ENCODE results near the gene SHB.

DNA sequence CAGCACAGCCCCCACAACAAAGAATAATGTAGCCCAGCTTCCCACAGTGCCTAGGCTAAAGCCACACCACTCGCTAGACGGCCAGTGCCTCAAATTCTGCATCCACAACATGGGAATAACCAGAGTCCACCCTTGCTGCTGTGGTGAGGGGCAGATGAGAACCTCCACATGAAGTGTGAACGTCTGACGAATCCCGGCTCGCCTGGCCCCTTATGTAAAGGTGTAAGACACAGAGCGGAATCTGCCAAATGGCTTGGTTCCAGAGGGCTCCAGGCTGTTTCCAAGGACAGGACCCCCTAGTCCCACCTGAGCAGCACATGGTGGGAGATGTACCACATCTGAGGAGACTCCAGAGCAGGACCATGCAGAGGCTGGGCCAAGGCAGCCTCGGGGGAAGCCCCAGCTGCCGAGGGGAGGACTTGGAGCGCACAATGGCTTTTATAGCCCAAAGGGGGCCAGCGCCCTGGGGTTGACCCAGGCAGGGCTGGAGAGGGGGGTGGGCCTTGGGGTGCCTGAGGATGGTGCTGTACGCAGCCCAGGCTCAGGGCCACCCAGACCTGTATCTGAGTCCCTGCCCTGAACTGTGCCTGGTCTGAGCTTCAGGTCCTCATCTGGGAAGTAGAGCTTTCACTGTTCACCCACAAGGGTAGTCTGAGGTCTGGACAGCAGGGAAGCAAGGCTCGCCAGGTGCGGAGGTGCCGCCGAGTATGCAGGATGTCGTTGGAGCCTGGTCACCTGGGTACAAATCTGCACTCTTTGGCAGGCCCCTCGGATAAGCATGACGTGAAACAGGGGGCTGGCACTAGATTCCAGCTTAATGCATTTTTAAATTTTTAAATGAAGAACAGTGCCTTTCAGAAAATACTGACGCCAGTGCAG, 140.2 kb downstream of the SHB start:
- TF ChIP-seq POLR2AphosphoS5 (IDR thresholded peaks at IDR 0.05), result no peak
- TF ChIP-seq, protein P1, sequence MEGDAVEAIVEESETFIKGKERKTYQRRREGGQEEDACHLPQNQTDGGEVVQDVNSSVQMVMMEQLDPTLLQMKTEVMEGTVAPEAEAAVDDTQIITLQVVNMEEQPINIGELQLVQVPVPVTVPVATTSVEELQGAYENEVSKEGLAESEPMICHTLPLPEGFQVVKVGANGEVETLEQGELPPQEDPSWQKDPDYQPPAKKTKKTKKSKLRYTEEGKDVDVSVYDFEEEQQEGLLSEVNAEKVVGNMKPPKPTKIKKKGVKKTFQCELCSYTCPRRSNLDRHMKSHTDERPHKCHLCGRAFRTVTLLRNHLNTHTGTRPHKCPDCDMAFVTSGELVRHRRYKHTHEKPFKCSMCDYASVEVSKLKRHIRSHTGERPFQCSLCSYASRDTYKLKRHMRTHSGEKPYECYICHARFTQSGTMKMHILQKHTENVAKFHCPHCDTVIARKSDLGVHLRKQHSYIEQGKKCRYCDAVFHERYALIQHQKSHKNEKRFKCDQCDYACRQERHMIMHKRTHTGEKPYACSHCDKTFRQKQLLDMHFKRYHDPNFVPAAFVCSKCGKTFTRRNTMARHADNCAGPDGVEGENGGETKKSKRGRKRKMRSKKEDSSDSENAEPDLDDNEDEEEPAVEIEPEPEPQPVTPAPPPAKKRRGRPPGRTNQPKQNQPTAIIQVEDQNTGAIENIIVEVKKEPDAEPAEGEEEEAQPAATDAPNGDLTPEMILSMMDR (IDR thresholded peaks at IDR 0.05), result no peak
- no peak for TF ChIP-seq POLR2A (IDR thresholded peaks at IDR 0.05)
